Keratinocyte (primary cell): Measurements from ENCODE around the gene SETD7. TPM values are rescaled to one million over a fixed set of nuclear protein-coding genes. Genes with fewer than 3 reads are reported as not detected.

Experiments
- DNase-seq: peaks from one replicate; pipeline ENCODE4 v3.0.0-alpha.2; 2011; ENCODE audit warnings: low read depth, missing footprints, low spot score
- FAIRE-seq: peaks from 2 replicates; lab custom pipeline; 2011; peaks lifted over from hg19 to GRCh38; lab: Jason Lieb, UNC
- H2AFZ ChIP-seq: 2 replicates; pipeline ENCODE4 v1.6.0; 2012; ENCODE audit warnings: low read length, control low read depth, inconsistent platforms; ENCODE audit not compliant: control insufficient read depth
- H3K27ac ChIP-seq: 2 replicates; pipeline ENCODE4 v1.5.1; 2011; ENCODE audit warnings: low read length; ENCODE audit not compliant: control insufficient read depth, insufficient read depth
- H3K27me3 ChIP-seq: 3 replicates; pipeline ENCODE4 v1.6.0; 2011; ENCODE audit warnings: low read length; ENCODE audit not compliant: control insufficient read depth, insufficient read depth; ENCODE audit errors: extremely low read depth
- H3K36me3 ChIP-seq, 2 experiments: 2 replicates in 1 of 2; 3 replicates in 1 of 2; pipeline ENCODE4 v1.5.1; 2011; ENCODE audit warnings: low read length in 2 of 2, mild to moderate bottlenecking in 1 of 2; ENCODE audit not compliant: control insufficient read depth in 2 of 2, insufficient read depth in 2 of 2; ENCODE audit errors: extremely low read depth in 1 of 2
- H3K4me1 ChIP-seq: 3 replicates; pipeline ENCODE4 v1.5.1; 2011; ENCODE audit warnings: low read length; ENCODE audit not compliant: control insufficient read depth, insufficient read depth; ENCODE audit errors: extremely low read depth
- H3K4me2 ChIP-seq: 3 replicates; pipeline ENCODE4 v1.6.0; 2011; ENCODE audit warnings: low read depth, low read length; ENCODE audit not compliant: control insufficient read depth, insufficient read depth; ENCODE audit errors: extremely low read depth
- H3K4me3 ChIP-seq, 3 experiments: fragments of 200-600 bp in 1 of 3; sonication (generic) in 1 of 3; 2 replicates in 2 of 3; 3 replicates in 1 of 3; pipeline ENCODE4 v1.5.1; 2011 to 2016; ENCODE audit warnings: low read length in 3 of 3, mild to moderate bottlenecking in 3 of 3, control low read depth in 2 of 3, inconsistent platforms in 1 of 3, low read depth in 1 of 3, mixed read lengths in 1 of 3, mixed run types in 1 of 3, moderate library complexity in 1 of 3; ENCODE audit not compliant: control insufficient read depth in 2 of 3, insufficient read depth in 2 of 3; ENCODE audit errors: extremely low read depth in 1 of 3
- H3K79me2 ChIP-seq: 2 replicates; pipeline ENCODE4 v1.6.0; 2012; ENCODE audit warnings: low read length; ENCODE audit not compliant: control insufficient read depth, insufficient read depth
- H3K9ac ChIP-seq: 3 replicates; pipeline ENCODE4 v1.6.0; 2011; ENCODE audit warnings: low read length; ENCODE audit not compliant: control insufficient read depth, insufficient read depth; ENCODE audit errors: extremely low read depth
- H3K9me1 ChIP-seq: 3 replicates; pipeline ENCODE4 v1.6.0; 2011; ENCODE audit warnings: low read length; ENCODE audit not compliant: control insufficient read depth, insufficient read depth; ENCODE audit errors: extremely low read depth
- H3K9me3 ChIP-seq: 2 replicates; pipeline ENCODE4 v1.5.1; 2012; ENCODE audit warnings: low read depth, low read length; ENCODE audit not compliant: control insufficient read depth
- H4K20me1 ChIP-seq: 3 replicates; pipeline ENCODE4 v1.6.0; 2011; ENCODE audit warnings: low read length; ENCODE audit not compliant: control insufficient read depth, insufficient read depth; ENCODE audit errors: extremely low read depth
- CTCF ChIP-seq, 3 experiments: IDR thresholded peaks in 1 of 3; conservative IDR thresholded peaks in 1 of 3; optimal IDR thresholded peaks in 1 of 3; 2 replicates in 2 of 3; 3 replicates in 1 of 3; pipeline versions ENCODE3 to v1.5.1; 2011; ENCODE audit warnings: low read length in 3 of 3, mild to moderate bottlenecking in 3 of 3, moderate library complexity in 2 of 3, control low read depth in 1 of 3, inconsistent platforms in 1 of 3; ENCODE audit not compliant: insufficient read depth in 2 of 3; ENCODE audit errors: extremely low read depth in 1 of 3
- EZH2 ChIP-seq: IDR thresholded peaks from one replicate; pipeline ENCODE4 v1.6.1; 2012; ENCODE audit warnings: inconsistent platforms, mild to moderate bottlenecking, low read length, moderate library complexity
- dilution Hi-C: fragments of 300-500 bp; cut with MboI; formaldehyde crosslinking; loops from one replicate; pipeline ENCODE4 v1.7.0; 2020; ENCODE audit warnings: low sequenced_read_pairs; ENCODE audit not compliant: extremely low pct_ligation_motif_present
- polyA plus RNA-seq, 5 experiments: library from polyadenylated mRNA; depleted of rRNA in 3 of 5; stranded (reverse) in 3 of 5; stranded (forward) in 1 of 5; unstranded in 1 of 5; fragments of >200 nt; gene quantifications; 1 replicate in 1 of 5; 2 replicates in 3 of 5; 3 replicates in 1 of 5; pipeline versions ENCODE4 v1.2.1 to v1.2.3, GENCODE V29; 2011 to 2012; ENCODE audit warnings: missing spikeins in 2 of 5, low read depth in 1 of 5, low replicate concordance in 1 of 5

SETD7 gene
- polyA plus RNA-seq, 1 donor (not counting 4 experiments of a cell fraction or from before 2014, with no cell fraction given), result 18.8 TPM

GRCh38 chr4:139600662-139601061 lies 44.6 kb upstream of the SETD7 start:
- no peak for TF ChIP-seq EZH2
- no peak for TF ChIP-seq CTCF (optimal IDR thresholded peaks at IDR 0.05 in 1 of 3, IDR thresholded peaks at IDR 0.05 in 1 of 3, conservative IDR thresholded peaks at IDR 0.05 in 1 of 3; ENCODE audit: extremely low read depth in 1 of 3, insufficient read depth in 2 of 3, low read length in 3 of 3)
- DNase-seq (no peak), FAIRE-seq (no peak)
- Histone ChIP-seq H3K27ac (no peak overlapping the region), H3K79me2 (no peaks in the 10 kb centered on the region), H3K9me1 (no peaks in the 10 kb centered on the region), H2AFZ (no peak overlapping the region), H3K4me2 (no peak overlapping the region), H3K9ac (no peak overlapping the region), H3K36me3 (no peaks in the 10 kb centered on the region), H4K20me1 (no peaks in the 10 kb centered on the region), H3K27me3 (no peaks in the 10 kb centered on the region), H3K4me1 (peaks cover 6% of the 10 kb centered on the region), H3K9me3 (no peaks in the 10 kb centered on the region), H3K4me3 (no peak overlapping the region)
- dilution Hi-C loops, result no loop called here

- no peak overlapping the region for H3K27ac ChIP-seq
- H3K9me3 ChIP-seq, result no peaks in the 10 kb centered on the region
- TF ChIP-seq EZH2 (no peak), CTCF (optimal IDR thresholded peaks at IDR 0.05 in 1 of 3, IDR thresholded peaks at IDR 0.05 in 1 of 3, conservative IDR thresholded peaks at IDR 0.05 in 1 of 3; ENCODE audit: extremely low read depth in 1 of 3, insufficient read depth in 2 of 3, low read length in 3 of 3) (no peak)
- H3K9ac ChIP-seq, result no peak overlapping the region
- no peak overlapping the region for H3K4me2 ChIP-seq
- FAIRE-seq (no peak), DNase-seq (no peak)
- no peaks in the 10 kb centered on the region for H3K27me3 ChIP-seq
- H3K9me1 ChIP-seq, result no peaks in the 10 kb centered on the region
- H3K4me1 ChIP-seq, result peaks cover 6% of the 10 kb centered on the region
- no peaks in the 10 kb centered on the region for H3K79me2 ChIP-seq
- H2AFZ ChIP-seq, result no peak overlapping the region
- no peaks in the 10 kb centered on the region for H4K20me1 ChIP-seq
- dilution Hi-C loops, result no loop called here
- H3K36me3 ChIP-seq, result no peaks in the 10 kb centered on the region
- H3K4me3 ChIP-seq, result no peak overlapping the region
These were observed 43.8 kb upstream of the SETD7 start for GRCh38 chr4:139599594-139600374.
